PC-3 (cell line): Measurements from ENCODE around the gene CD226.

Experiments used
- CTCF ChIP-seq: fragments of 300-600 bp; sonication (generic); conservative IDR thresholded peaks from 2 replicates; pipeline ENCODE4 v1.5.1; 2017; ENCODE audit warnings: antibody characterized with exemption, low read depth, mild to moderate bottlenecking, low read length
- EZH2 ChIP-seq: fragments of 300-600 bp; sonication (generic); IDR thresholded peaks from one replicate; pipeline ENCODE4 v1.6.1; 2017; ENCODE audit warnings: antibody characterized with exemption, mild to moderate bottlenecking, low read length; ENCODE audit not compliant: unreplicated experiment
- EZH2phosphoT487 ChIP-seq: fragments of 300-600 bp; sonication (generic); IDR thresholded peaks from 2 replicates; pipeline ENCODE4 v1.6.1; 2018; ENCODE audit warnings: mild to moderate bottlenecking, antibody characterized with exemption, low read length, borderline replicate concordance

GRCh38 chr18:69945220-69946114 lies 2.2 kb downstream of the CD226 start:
- TF ChIP-seq EZH2 (no peak), CTCF (no peak), EZH2phosphoT487 (no peak)
